HG03457 (cell line): ENCODE data around the gene RFT1.

Experiments used
- ATAC-seq: cut with Tn5 transposase; IDR thresholded peaks from one replicate; pipeline ENCODE4 v1.9.1; 2021; ENCODE audit warnings: moderate number of reproducible peaks; ENCODE audit not compliant: unreplicated experiment

RFT1 gene

DNA sequence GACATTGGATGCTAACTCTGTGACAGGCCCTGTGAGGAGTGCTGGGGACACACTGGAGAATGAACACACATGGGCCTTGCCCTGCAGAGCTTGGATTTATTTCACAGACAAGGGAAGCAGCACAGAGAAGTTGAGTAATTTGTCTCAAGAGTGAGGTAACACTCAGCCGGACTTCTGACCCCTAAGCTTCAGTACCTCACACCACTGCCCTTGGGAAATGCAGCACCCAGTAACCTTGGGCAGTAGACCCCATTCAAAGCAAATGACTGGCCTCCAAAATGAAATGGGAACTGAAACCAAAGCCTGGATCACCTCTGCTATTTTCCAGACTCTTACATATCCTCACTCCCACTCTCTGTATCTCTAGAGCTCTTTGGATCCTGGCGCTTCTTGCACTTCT lies 37.3 kb downstream of the RFT1 start:
- no peak for ATAC-seq

DNA sequence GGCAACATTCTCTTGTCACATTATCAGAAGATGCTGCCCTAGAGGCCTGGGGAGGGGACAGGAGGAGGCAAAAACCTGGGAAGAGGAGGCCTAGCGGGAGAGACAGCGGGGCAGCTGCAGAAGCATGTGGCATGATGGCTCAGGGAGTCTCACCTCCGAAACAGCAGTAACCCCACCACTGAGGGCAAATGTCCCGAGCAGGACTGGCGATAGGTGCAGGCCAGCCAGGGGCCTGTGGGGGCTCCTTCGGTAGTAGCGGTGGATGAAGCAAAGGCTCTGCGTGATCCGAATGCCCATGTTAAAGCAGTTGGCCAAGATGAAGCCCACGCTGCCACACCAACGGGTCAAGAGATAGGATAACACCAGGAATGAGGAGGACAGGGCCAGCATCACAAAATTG lies 38.0 kb downstream of the RFT1 start:
- ATAC-seq, result no peak

DNA sequence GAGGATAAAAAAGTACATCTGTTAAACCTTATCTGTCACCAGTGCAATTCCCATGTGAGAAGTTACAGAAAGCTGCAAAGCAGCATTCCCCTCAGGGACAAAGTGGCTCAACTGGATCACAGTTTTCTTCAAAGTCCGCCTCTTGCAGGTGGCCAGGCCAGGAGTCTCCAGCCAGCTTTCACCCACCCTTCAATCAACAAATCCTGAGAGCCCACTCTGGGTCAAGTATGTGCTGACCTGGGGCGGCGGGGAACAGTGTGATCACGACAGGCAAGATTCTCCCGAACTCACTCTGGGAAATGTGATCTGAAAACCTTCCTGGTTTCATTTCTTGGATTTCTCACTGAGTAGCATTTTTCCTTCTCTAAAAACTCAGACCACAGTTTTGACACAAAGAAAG lies 39.2 kb downstream of the RFT1 start:
- no peak for ATAC-seq

DNA sequence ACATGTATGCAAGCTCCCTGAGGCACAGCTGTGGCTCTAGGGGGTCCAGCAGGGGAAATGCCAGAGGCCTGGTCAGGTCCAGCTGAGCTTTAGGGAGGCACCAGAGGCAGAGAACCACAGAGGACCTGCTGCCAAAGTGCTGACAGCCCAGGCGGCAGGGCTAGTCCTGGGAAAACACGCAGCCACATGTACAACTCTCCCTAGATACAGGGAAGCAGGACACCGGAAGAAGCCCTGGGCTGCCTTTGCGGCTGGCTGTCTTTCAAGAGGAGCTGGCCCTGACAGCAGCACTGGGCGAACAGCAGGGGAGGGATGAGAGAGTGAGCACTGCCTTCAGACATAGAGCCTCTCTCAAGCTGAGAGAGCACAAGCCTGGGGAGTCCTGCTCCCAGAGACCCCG lies 40.7 kb downstream of the RFT1 start:
- ATAC-seq, result no peak

DNA sequence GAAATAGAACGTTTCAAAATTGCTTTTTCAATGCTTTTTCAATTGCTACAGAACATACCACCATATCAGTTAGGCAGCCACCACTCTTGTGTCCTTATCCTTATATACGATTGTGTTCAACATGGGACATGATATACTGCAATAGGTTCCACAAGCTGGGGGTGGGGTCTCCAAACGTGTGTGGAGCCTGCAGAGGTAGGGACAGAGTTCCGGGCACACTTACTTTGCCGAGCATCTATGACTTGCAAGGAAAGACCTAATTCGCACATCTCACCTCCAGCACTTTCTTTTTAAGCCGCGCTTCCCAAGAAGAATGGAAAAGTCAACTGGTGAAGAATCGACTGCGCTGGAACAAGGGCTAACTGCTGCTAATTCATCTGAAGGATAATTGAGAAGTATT lies 44.8 kb downstream of the RFT1 start:
- ATAC-seq, result no peak

DNA sequence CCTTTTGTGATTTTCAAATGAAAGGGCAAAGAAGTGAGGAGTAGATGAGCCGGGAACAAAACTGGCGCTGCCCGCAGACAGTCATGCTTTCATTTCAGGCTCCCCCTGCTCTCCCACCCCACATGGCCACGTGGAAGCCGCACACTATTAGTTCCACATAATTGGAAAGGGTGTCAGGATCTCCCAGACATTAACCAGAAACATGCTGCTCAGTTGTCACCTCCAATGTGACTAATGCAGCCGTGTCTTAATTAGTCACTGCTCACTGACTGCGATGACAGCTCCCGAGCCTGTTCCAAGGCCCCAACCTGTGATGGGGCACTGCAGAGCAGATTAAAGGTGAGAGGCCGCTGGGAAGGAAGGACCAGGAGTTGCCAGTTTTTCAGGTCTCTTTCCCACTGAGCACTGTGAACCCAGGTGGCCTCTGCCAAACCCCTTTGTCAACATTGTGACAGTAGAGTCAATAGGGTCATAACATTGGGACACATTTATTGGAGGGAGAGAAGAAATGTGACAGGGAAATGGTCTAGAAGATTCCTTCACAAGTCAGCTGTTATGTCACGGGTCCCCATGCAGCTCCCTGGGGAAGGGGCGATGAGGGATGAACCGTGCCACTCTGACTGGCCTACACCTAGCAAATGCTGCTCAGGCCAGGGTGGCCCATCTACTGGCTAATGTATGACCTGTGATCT lies 45.8 kb downstream of the RFT1 start:
- ATAC-seq, result no peak

DNA sequence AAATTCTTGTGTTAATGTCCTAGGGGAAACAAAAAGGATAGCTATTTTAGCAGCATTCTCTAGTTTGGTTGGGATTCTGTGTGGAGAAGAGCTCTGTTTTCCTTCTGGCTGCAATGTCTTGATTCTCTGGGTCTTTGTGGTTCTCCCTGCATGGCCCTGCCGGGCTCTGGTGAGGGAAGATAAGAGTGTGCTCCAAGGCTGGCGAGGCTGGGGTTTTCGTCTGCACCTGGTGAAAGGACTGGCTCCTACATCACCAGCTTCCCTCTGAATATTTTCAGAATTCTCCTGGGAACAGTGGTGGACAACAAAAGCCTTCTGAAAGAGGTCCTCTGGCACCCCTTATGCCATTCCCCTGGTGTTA lies 46.3 kb downstream of the RFT1 start:
- ATAC-seq, result no peak

DNA sequence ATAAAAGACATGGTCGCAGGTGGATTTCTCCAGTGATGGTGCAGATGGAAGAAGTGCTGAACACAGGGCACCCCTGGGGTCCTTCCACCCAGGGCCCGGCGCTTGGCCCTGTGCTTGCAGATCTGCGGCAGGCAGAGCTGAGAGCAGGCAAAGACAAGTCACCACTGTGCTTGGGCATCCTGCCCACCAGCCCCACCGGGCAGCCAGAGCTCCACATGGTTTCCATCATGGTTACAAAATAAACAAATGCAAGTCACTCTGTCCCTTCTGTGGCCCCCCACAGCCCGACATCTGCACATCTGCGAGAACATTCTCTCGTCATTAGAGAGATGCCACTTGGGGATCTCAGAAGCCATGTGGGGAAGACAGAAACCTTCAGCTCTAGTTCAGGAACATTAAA lies 46.7 kb downstream of the RFT1 start:
- ATAC-seq, result no peak

DNA sequence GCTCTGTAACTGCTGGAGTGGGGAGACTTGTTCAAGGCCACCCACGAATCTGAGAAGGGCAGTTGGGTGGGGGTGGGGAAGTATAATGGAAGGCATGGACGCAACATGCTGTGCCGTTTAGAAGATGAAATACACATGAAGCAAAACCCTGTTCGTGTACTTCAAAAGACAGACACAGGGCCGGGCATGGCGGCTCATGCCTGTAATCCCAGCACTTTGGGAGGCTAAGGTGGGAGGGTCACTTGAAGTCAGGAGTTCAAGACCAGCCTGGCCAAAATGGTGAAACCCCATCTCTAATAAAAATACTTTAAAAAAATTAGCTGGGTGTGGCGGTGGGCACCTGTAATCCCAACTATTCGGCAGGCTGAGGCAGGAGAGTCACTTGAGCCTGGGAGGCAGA lies 47.5 kb downstream of the RFT1 start:
- ATAC-seq, result no peak

DNA sequence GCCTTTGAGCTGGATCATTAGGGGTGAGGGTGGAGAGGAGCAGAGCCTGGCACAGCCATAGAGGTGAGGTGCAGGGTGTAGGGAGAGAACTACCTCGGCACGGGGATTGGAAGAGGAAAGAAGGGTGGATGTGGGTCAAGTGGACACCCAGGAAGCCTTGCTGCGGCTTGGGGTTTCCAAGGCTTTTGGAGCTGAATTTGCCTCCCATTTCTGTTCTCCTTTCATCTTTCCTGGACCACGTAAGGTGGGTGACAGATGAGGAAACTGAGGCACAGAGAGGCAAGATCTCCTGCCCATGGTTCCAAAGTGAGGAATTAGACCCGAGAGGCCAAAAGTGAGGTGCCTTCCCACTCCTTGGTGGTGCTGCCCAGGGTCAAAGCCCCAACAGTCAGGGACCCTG lies 48.9 kb downstream of the RFT1 start:
- no peak for ATAC-seq

DNA sequence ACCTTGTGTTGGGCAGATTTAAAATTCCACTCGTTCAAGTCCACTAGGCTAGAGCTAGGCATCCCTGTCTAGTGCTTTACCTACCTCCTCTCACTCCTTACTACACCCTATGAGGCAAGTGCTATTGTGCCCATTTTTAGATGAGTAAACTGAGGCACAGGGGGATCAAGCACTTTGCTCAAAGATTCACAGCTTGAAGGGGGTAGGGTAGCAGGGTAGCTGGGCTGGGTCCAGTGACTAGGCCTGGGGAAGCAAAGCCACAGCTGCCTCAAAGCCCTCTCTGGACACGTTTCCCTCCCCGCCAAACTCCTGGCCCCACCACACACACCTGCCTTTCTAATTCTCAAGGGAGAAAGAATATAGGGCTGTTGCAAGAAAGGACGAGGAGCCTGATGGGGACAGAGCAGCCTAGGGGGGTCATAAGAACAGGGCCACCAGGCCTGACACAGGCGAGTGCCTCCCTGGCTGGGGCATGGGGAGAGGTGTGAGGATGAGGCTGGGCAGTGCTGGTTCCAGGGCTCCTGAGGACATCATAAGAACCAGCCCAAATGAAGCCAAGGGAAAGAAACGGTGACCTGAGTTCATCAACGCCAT lies 49.5 kb downstream of the RFT1 start:
- ATAC-seq, result no peak

DNA sequence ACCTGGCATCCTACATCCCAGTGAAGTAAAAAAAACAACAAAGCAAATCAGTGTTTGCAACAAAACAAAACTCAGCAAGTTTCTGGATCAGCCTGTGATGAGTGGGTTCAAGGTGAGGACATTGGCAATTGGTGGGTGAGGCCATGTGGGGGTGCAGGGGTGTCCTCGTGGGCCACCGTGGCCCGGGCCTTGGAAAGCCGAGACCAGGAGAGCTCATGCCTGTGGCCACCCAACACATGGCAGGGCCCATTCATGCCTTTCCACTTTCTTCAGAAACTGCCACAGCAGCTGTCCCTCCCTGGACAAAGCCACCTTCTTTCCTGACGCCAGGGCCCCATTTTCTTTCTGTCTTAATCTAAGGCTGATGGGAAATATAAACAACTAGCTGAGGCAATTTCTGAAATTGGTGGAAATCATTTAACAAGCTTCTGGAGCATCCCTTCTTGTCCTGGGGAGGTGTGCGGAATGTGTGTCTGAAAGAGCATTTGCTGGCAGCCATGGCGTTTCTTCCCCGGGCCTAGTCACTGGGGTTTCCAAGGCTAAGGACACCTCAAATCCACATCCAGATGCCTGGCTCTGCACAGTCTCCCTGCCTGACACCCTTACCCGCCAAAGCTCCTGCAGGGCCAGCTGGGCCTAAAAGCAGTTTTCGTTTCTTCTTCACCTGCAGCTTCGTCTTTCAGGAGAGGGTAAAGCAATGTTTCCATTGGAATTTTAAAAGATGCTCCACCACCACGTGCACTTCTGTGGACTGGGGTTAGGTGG lies 50.3 kb downstream of the RFT1 start:
- ATAC-seq, result no peak

DNA sequence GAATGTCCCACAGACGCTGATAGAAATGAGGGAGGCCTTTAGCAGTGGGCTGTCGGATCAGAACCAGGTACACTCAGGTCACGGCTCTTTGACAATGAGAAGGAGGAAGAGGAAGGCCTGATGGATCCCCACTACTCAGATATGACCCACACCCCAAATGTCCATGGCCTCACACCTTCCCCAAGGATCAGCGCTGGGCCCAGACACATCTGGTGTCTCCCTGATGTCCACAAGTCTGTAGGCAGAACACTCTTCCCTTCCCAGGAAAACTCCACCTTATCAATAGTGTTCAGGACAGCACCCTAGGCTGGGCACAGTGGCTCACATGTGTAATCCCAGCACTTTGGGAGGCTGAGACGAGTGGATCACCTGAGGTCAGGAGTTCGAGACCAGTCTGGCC lies 51.1 kb downstream of the RFT1 start:
- no peak for ATAC-seq

DNA sequence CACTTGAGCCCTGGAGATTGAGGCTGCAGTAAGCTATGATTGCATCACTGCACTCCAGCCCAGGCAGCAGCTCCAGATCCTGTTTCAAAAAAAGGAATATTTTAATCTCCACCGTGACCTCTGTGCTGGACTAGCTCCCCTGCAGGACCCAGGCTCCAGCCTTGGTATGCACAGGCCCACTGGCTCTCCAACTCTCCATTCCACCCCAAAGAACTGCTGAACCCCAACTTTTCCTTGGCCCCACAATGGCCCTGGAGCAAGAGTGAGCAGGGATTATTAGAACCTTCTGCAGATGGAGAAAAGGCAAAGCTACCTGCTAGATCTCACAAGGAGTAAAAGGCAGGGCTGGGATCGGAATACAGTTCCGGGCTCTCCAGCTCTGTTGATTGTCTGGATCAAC lies 51.6 kb downstream of the RFT1 start:
- ATAC-seq, result no peak

DNA sequence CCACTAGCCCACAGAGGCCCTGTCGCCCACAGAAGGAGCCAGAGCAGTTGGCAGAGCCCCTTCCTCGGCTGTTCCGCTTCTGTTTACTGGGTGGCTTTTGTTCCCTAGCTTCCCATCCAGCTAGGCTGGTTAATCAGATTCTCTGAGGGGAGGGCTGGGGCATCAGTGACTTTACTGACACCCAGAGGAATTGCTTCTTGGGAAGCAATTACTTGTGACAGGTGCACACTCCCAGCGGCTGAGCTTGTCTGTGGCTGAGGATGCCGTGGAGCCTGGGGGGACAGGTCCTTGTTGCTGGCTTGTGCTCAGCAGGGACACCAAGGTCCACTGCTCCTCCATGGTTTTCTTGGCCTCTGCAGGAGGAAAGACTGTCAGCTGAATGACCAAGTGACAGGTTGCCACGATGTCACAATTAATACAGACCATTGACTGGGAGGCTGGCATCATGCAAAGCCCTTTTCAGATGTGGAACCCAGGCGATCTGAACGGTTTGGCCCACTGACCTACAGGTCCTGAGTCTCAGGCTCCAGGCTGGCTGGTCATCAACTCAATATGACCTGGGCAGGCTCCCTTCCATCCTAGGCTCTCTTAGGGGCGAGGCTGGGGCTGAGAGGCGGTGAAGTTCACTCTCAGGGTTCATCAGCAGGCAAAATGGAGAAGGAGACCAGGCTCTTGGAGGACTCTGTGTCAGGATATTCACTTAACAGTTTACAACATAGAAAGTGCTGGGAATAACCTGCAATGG lies 52.6 kb downstream of the RFT1 start:
- no peak for ATAC-seq

DNA sequence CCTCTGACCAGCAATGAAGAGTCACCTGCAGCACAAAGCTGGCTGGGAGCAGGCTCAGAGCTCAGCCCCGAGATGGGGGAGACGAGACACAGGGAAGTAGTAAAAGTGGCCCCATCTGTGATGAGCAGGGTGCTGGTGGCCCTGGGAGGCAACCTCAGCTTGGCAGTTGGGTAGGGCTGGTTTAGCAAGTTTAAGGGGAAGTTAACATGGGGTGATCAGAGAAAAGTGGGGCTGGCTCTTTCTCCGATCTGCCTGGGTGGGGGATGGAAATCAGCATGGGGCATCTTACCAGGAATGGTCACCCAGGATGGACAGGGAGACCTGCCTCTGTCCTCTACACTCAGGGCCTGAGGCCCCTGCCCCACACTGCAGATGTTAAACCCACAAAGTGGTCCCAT lies 54.5 kb downstream of the RFT1 start:
- ATAC-seq, result no peak

DNA sequence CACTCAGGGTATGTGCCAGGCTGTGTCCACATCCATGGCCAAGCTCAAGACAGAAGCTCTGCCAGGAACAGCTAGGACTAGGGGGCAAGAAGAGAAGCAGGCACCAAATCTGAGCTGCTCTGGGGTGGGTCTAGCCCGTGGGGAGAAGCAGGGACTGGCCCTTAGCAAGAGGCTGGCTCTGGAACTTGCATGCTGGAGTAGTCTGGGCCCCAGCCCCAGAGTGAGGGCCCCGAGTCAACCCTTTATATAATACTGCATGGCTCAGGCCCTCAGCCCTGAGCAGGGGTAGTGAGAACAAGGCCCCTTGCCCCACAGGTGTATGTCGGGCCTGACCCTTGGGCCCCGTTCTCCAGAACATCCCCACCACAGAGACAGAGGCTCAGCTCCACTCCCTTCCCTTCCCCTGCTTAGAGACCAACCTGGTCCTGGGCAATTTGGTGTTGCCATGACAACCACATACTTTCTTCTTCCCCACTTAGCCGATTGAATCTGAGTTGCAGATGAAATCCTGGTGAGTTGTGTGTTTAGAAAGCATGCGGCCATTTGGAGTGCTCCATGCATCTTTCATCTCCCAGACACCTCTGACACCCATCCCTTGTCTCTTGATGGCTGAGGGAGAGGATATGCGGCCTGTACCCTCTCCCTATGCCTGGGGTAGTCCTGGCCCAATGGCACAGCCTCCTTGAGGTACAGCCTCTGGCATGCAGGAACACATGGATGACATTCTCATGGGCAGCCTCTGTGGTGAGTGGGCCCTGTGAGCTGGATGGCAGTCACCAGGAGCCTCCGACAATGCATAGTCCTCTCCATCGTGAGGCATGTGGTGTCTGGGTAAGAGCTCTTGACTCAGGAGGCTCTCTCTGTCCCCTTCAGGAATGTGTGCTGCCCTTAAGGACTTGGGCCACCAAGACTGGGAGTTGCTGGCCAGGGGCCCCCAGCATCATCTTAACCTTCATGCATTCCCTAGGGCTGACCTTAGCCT lies 55.2 kb downstream of the RFT1 start:
- ATAC-seq, result no peak

DNA sequence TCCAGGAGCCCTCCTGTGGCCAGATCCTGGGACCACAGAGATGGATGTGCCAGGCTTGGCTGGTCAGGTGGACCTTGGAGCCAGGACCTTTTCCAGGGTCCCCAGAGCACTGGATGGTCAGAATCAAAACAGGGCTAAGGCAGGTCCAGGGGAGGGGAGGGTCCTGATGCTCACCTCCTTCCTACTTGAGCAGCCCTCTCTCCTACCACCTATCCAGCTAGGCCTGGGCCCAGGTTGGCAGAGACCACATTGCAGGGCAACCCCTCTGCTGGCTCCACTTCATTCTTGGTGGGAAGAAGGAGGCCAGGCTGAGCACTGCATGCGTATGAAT lies 55.9 kb downstream of the RFT1 start:
- ATAC-seq, result no peak

DNA sequence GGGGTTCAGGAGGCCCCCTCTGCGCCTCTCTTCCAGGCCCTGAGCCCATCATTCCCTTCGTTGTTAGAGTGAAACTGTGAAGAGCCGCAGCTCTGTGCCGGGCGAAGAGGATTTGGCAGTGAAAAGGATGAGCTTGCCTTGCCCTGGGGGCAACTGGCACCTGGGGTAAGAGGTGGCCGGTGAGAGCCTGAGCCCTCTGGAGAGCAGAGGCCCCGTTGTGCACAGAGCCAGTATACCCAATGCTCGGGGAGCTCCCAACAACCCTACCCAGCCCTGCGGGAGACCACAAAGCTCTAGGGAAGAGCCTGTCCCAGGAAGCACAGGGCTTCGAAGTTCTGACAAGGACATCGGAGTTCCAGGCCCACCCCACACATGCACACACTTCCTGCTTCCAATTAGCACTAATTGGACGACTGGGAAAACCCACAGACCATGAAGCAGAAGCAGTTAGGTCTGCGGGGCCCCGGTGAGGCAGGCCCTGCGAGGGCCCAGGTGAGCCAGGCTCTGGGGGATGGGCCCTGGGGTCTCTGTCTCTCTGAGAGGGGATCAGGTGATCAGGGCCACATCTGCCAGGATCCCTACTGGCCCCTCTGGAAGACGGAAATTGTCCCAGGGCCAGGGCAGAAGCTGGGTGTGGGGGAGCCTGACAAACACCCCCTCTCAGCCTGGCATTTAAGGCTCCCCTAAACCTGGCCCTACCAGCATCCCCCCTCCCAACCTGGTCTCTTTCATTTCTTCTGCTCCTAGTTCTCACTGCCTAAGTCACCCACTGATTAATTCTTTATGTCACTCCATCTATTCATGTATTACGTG lies 56.5 kb downstream of the RFT1 start:
- ATAC-seq, result no peak
